Forelimb muscle (tissue), 1 donor: Measurements from ENCODE around the gene FBLN7. TPM values are rescaled to one million over a fixed set of nuclear protein-coding genes. Genes with fewer than 3 reads are reported as not detected.

Source experiments
- DNase-seq: peaks from one replicate; pipeline ENCODE4 v3.0.0-alpha.2; 2013; ENCODE audit warnings: low read depth
- polyA plus RNA-seq: library from polyadenylated mRNA; unstranded; fragments of 120-200 nt; gene quantifications from one replicate; pipeline ENCODE4 v1.2.1, GENCODE V29; 2013; ENCODE audit not compliant: insufficient read length

Gene FBLN7
- polyA plus RNA-seq, 1 donor: 9.2 TPM

DNA sequence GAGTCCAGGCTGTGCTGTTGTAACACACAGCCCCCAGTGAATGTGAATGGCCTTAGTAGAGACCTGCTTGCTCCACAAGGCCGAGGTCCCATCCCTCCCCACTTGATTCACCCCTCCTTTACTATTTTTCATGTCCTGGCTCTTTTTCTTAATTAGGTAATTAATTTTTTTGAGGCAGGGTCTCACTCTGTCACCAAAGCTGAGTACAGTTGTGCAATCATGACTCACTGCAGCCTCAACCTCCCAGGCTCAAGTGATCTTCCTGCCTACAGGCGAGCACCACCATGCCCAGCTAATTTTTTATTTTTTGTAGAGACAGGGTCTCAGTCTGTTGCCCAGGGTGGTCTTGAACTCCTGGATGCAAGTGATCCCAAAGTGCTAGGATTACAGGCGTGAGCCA, 19.3 kb downstream of the FBLN7 start:
- no peak for DNase-seq

DNA sequence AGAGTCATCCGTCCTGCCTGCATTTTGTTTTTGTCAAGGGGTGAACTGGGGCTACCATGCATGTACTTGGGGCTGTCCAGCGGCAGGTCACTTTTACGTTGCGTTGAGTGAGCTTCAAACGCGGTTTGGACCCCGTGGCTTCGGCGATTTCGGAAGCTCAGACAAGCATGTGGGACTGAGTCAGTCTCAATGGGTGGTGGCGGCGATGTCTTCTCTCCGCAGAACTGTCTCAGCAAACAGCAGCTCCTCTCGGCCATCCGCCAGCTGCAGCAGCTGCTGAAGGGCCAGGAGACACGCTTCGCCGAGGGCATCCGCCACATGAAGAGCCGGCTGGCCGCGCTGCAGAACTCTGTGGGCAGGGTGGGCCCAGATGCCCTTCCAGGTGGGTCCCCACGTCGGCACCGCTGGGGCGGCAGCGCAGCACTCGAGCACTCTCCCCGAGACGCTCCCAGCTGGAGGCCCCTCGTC, 21.3 kb downstream of the FBLN7 start:
- DNase-seq: no peak

DNA sequence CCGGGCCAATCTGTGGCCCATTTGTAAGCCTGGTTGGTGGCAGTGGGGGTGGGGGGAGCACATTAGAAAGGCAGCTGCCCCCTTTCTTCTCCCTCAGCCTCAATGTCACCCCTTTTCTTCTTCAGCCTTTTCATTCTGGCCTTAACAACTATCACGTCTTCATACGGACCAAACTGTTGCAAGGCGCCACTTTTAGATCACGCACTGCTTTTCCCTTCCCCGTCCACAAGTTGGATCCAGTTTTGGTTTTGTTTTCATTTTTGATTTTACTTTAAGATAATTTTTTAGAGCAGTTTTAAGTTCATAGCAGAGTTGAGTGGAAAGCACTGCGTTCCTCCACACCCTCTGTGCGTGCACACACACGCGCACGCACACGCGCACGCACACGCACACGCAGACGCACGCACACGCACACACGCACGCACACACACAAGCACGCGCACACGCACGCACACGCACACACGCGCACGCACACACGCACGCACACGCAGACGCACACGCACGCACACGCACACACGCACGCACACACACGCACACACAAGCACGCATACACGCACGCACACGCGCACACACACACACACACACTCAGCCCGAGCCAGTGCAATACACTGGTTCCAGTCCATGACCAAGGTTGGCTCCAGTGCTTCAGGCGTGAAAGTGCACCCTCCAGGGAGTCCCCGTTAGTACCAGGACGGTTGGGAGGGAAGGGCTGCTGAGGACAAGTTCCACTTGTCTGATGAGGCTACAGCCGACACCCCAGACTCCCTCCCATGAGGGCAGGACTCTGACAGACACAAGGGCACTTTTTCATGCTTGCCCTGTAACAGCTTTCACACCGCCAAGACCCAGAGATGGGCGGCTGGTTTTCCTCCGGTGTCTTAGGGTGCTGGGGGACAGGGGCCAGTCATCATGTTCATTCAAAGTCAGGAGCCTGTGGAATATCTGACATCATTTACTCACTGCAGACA, 22.4 kb downstream of the FBLN7 start:
- no peak for DNase-seq

DNA sequence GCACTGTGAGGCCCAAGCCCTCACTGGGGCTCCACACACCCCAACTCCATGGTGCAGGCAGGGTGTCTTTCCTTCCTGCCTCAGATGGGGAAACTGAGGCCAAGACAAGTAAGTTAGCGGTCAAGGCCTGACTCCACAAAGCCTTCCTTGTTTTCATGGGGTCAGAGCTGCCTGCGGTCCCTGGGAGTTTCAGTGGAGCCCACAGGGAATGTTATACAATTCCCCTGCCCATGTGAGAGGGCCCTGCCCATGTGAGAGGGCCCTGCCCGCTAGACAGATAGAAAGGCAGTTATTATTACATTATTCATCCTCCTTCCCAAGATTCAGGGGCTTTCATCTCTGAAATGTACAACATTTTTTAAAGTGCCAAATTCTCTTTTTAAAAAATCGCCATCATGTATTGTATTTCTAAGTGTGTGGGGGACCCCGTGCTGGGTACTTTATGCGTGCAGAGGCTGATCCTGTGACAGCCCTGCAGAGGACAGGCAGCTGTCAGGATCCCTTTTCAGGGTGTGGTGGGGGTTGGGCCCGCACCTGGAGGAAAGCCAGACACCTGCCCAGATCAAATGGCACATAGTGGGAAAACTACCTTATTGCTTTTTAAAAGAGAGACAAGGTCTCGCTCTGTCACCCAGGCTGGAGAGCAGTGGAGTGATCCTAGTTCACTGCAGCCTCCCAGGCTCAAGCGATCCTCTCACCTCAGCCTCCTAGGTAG, 23.4 kb downstream of the FBLN7 start:
- no peak for DNase-seq

DNA sequence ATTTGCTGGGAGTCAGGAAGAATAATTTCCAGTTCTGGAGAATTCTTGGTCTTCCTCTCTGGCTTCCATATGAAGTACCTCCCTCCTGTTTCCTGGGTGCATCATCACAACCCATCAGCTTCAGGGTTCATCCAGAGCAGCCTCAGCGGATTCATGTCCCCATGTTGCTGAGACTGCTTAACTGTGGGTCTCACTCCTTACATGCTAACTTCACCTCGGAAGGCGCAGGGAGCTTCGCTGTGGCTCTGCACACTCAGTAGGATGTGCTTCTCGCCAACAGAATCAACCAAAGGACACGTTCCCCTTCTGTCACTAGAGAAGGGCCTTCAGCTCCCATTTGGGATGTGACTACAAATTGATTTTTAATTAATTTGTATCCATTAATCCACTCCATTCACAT, 24.2 kb downstream of the FBLN7 start:
- no peak for DNase-seq

DNA sequence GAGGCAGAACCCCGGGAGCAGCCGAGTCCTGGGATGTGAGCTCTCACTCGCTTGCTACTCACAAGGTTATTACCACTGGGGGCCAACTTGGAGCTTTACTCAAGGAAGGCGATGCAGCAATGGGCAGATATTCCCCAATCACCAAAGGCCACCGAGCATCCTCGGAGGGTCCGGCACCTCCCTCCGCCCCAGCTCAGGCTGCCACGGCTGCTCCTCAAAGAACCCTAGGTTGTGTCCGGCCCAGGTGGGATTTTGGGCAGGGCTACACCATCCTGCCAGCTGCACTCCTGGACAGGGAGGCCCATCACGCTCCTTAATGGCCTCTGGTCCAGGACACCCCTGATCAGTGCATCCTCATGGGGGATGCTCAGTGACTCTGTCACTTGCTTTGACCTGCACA, 24.8 kb downstream of the FBLN7 start:
- DNase-seq: no peak

DNA sequence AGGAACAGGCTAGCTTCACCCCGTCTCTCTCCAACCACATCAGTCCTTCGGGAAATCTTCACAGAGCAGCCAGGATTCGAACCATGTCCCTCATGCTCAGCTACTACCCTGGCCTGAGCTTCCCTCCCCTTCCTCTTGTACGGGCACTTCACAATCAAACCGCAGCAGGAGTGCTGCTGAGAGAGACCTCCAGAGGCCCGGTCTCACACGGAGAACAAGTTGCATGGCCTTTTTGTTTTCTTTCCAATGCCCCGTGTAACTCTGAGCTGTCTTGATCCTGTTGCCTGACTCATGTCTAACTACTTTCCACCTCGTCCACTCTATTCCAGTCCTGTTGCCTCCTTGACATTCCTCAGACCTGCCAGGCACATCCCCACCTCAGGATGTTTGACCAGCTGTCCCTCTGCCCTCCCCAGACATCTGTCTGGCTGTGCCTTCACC, 25.4 kb downstream of the FBLN7 start:
- no peak for DNase-seq

DNA sequence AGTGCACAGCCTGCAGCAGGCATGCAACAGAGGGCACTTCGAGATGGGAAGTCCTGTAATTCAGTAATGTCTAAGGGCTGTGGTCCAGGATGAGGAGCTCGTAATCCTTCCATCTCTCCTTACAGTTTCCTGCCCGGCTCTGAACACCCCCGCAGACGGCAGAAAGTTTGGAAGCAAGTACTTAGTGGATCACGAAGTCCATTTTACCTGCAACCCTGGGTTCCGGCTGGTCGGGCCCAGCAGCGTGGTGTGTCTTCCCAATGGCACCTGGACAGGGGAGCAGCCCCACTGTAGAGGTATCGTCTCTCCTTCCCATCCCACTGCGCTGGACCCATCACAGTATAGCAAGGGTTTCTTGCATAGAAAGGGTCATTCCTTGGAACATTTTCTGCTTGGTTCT, 26.7 kb downstream of the FBLN7 start:
- no peak for DNase-seq

DNA sequence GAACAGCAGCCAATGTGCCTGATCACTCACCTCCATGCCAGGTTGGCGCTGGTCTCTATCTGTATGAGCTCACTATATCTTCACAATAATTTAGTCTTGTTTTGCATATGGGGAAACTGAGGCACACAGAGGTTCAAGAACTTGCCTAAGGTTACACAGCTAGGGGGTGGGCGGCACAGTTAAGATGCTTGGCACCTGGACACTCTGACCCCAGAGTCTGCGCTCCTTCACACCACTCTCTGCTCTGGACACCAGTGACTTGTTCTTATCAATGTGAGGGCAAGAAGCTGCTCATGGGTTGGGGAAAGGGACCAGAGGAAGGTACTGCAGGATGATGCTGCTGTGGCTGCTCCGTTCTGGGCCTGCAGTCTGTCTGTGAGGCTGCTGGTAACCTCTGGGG, 27.1 kb downstream of the FBLN7 start:
- DNase-seq: no peak

DNA sequence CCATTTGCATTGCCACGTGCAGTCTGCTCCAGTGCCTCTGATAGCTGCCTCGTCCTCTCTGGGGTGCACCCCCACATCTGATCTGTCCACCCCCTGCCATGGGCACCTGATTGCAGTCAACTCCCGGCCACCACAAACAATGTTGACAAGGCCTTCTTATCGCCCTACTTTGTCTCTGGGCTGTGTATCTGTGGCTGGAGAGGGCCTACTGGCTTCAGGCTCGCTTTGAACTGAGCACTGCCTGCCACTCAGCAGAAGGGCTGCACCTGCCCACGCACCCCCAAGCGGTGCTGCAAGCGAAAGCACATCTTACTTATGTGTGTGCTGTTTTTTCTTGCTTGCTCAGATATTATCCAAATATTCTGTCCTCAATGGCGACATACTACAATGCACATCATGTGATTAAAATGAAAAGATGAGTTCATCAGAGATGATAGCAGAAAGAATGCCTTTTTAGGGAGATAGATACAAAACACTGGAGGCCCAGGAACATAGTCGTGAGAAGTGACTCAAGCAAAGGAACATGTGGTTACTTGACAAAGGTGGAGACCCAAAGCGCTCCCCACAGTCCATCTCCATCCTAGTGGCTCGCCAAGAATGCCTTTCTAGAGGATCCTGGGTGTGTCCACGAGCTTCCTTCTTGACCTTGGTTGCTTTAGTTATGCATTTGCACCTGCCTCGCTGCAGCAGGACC, 28.8 kb downstream of the FBLN7 start:
- no peak for DNase-seq

DNA sequence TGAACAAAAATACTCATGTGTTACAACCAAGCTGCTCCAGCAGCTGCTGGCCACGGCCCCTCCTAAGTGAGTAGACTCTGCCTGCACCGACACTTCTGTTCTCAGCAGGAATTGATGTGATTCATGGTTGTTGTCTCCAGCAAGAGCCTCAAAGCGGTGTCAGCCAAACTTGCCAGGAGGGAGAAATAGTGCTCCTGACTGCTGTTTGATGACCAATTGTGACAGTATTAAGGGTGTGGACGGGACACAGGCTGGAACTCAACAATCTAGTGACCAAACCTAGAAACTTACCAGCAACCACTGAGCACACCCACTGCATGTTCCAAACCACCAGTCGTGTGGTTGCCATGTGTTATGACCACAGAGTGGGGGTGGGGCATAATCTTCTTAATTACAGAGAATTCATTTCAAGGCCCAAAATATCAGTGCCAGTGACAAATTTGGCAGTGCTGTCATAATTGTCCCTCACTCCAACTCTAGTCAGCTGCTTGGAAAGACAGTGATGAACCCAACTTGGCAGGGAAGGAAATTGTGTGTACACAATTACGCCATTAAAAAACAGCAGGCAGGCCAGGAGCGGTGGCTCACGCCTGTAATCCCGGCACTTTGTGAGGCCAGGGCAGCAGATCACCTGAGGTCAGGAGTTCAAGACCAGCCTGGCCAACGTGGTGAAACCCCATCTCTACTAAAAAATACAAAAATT, 30.4 kb downstream of the FBLN7 start:
- DNase-seq: no peak

DNA sequence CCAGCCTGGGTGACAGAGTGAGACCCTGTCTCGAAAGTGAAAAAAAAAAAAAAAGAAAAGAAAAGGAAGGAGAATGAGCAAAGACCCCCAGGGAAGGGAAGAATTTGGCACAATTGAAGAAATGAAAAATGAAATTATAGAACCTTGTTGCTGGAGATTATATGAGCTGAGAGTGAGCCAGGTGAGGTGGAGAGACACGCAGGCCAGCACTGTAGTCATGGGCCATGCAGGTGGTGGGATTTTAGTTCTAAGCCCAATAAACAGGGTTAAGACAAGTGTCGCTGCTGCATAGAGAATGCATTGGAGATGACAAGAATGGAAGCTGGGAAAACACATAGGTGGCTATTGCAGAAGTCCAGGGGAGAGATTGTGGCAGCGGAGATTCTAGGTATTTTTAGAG, 32.3 kb downstream of the FBLN7 start:
- DNase-seq: no peak

DNA sequence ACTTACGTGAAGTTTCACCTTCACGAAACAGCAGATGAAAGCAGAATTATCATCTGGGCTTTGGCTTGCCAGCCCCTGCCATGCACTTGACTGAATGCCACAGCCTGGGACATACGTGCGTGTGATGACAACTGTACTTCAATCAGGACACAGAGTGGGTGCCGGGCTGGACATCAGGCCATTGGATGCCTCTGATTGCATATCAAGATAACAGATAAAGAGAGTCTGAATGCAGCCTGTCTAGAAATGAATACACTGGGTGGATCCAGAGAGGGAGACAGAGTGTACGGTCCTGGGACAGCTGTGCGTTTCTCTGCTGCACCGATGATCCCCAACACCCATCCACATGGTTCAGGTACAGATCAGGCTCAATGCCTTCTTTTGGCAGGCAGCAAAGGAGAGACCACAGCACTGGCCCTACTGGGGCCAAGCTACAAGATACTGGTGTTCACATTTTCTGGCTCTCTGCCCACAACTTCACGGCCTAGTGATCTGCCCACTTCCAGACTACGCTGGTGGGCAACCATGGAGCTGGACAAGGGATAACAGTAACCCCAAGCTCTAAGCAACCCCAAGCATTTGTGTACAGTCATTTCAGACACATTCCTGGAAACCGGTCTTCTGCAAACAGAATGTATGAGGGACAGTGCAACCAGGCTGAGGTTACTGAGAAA, 35.6 kb downstream of the FBLN7 start:
- no peak for DNase-seq

DNA sequence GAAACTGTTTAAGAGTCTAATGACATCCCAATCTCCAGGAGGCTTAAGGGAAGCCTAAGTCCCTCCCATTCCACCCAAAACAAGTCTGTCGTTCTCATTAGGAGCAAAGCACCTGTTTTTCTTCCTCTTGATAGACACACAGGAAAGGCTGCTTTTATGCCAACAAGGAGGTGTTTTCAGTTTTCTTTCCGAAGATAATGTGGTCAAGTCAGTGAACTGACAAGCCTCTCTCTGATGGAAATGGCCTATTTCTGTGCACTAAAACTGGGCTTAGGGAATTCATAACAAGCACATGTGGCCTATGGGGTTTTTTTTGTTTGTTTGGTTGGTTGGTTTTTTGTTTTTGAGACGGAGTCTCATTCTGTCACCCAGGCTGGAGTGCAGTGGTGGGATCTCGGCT, 36.2 kb downstream of the FBLN7 start:
- no peak for DNase-seq

DNA sequence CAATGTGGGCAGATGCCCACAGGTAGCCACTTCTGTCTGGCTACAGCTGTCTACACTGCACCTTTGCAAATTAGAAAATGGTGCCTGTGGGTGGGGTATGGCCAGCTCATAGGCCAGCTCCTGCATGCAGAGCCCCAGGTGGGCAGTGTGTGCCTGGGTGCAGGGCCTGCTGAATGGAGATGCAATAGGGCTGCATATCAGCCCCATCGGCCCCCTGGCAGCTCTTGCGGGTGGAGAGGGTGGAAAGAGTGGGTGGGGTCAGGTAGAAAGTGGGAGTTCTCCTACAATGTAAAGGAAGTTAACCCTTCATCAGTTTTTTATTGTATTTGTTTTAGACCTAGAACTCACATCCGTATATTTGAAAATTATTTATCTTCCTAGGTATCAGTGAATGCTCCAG, 37.1 kb downstream of the FBLN7 start:
- DNase-seq: no peak

DNA sequence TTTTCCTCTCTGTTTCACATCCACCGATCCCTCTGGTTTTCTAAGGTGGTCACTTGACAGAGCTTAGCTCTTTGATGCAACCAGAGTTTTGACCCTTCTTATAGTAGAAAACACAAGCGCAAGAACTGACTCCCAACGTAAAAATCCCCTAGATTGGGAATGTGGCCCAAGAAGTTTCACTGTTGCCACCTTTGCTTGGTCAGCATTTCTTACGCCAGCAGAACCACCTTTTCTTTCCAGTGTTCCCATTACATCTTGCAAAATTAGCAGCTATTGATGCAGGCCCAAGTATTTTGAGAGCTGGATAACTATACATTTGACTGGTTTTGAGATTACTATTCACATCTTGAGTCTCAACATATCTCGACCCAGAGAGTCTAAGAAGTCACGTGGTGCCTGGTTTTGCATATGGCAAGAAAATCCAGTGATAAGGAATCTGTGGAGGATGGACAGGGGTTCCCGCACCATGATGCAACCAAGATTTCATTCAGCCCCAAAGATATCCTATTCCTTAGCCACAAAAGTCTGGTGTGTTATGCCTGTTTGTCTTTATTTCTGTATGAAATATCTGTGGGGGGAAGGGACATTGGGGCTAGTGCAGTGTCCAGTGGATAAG, 37.9 kb downstream of the FBLN7 start:
- DNase-seq: no peak

DNA sequence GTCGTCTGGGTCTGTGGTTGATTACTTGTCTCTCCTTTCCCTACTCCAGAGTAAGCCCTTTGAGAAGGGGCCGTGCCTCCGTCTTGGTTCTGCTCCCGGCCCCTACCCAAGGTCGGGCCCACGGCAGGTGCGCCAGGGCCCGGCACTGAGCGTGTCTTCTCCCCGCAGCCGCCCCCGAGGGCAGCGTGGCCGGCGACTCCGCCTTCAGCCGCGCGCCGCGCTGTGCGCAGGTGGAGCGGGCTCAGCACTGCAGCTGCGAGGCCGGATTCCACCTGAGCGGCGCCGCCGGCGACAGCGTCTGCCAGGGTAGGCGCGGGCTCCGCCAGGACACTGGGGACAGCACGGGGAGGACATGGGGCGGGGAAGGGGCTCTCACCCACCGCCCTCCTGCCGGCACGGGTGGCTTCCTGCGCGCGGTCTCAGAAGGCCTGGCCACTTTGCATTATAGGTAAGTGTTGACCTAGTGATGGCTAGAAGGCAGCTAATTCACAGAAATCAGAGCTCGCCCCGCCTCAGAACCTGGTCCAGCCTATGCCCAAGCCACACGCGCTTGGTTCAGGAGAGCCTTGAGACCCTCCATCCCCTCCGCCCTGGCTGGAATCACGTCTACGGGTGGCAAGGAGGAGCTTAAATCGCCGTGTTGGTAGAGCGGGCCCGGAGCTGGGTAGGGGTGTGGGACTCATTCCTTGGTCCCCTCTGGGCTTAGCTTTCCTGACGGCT, 43.5 kb downstream of the FBLN7 start:
- no peak for DNase-seq

DNA sequence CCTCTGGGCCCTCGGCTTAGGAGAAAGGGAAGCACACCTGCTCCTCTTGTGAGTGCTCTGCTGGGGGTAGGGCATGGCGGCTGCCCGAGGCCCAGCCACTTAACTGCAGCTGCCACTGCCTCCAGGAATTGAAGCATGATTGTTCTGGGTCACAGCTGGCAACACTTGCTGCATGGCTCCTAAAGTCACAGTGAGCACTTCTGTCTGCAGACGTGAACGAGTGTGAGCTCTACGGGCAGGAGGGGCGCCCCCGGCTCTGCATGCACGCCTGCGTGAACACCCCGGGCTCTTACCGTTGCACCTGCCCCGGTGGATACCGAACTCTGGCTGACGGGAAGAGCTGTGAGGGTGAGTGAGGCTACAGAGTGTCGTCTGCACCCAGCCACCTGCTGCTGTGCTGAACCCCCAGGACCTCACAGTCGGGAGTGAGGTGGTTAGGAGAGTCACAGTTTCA, 44.4 kb downstream of the FBLN7 start:
- no peak for DNase-seq

DNA sequence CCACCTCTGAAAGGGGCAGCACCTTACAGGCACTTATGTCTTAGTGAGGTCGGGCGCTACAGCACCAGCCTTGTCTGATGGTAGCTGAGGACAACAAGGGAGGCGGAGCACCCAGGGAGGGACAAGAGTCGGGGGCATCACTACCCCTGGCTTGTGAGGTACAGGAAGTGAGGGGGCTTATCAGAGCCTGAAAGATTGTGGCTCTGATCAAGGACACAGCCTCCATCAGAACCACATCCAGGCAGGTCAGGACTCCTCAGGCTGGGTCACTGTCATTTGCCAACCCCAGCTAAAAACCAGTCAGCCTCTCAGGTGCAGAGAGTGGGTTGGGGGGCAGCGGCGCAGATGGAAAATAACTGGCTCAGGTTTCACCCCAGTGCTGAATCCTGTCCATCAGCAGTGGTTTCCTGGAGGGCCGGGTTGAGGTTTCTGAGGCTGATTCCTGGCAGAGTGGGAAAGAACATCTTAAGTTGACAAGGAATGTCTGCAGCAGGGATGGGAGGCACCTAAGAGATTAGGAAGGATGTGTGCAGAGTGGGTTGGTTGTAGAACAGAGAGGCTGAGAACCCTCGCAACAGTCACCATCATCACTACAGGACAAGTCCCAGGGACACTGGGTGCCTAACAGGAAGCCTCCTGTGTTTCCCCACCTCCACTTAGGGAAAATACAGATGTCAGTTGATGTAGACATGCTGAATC, 45.3 kb downstream of the FBLN7 start:
- no peak for DNase-seq
